ENCODE data around the gene DCLK2. TPM values are rescaled to one million over a fixed set of nuclear protein-coding genes. Genes with fewer than 3 reads are reported as not detected.

Gene DCLK2
- total RNA-seq, 1 donor from 2014 or later, result 7.3 TPM

- Histone ChIP-seq H3K9ac (ENCODE audit: low read depth in 1 of 3, low read length in 3 of 3) (no peak overlapping the region), H3K27me3 (ENCODE audit: control insufficient read depth in 3 of 3, insufficient read depth in 3 of 3, low read length in 3 of 3) (no peaks in the 10 kb centered on the region), H3K27ac (ENCODE audit: low read depth, low read length) (no peak overlapping the region), H3K4me1 (ENCODE audit: control insufficient read depth in 3 of 3, insufficient read depth in 3 of 3, low read length in 3 of 3) (peaks cover 0 to 2% (median 0%) of the 10 kb centered on the region in 3 donors), H3K36me3 (ENCODE audit: control insufficient read depth in 3 of 3, insufficient read depth in 3 of 3, low read length in 3 of 3) (no peaks in the 10 kb centered on the region), H3K4me3 (ENCODE audit: low read length in 3 of 3) (no peak overlapping the region), H3K9me3 (ENCODE audit: control insufficient read depth in 3 of 3, low read length in 3 of 3) (no peaks in the 10 kb centered on the region)
Measured at GRCh38 chr4:150067859-150068258, 10.4 kb upstream of the DCLK2 start.

- Histone ChIP-seq H3K9me3 (ENCODE audit: control insufficient read depth in 3 of 3, low read length in 3 of 3) (no peaks in the 10 kb centered on the region), H3K4me3 (ENCODE audit: low read length in 3 of 3) (no peak overlapping the region), H3K9ac (ENCODE audit: low read depth in 1 of 3, low read length in 3 of 3) (no peak overlapping the region), H3K4me1 (ENCODE audit: control insufficient read depth in 3 of 3, insufficient read depth in 3 of 3, low read length in 3 of 3) (peaks cover 0 to 2% (median 0%) of the 10 kb centered on the region in 3 donors), H3K27me3 (ENCODE audit: control insufficient read depth in 3 of 3, insufficient read depth in 3 of 3, low read length in 3 of 3) (no peaks in the 10 kb centered on the region), H3K36me3 (ENCODE audit: control insufficient read depth in 3 of 3, insufficient read depth in 3 of 3, low read length in 3 of 3) (no peaks in the 10 kb centered on the region), H3K27ac (ENCODE audit: low read depth, low read length) (no peak overlapping the region)
Measured at GRCh38 chr4:150068300-150068960, 9.8 kb upstream of the DCLK2 start.

GRCh38 chr4:150069353-150069752 is 8.9 kb upstream of the DCLK2 start:
- Histone ChIP-seq H3K27ac (ENCODE audit: low read depth, low read length) (no peak overlapping the region), H3K36me3 (ENCODE audit: control insufficient read depth in 3 of 3, insufficient read depth in 3 of 3, low read length in 3 of 3) (no peaks in the 10 kb centered on the region), H3K9me3 (ENCODE audit: control insufficient read depth in 3 of 3, low read length in 3 of 3) (no peaks in the 10 kb centered on the region), H3K27me3 (ENCODE audit: control insufficient read depth in 3 of 3, insufficient read depth in 3 of 3, low read length in 3 of 3) (no peaks in the 10 kb centered on the region), H3K9ac (ENCODE audit: low read depth in 1 of 3, low read length in 3 of 3) (no peak overlapping the region), H3K4me1 (ENCODE audit: control insufficient read depth in 3 of 3, insufficient read depth in 3 of 3, low read length in 3 of 3) (no peaks in the 10 kb centered on the region), H3K4me3 (ENCODE audit: low read length in 3 of 3) (no peak overlapping the region)

GRCh38 chr4:150070464-150071170 is 7.6 kb upstream of the DCLK2 start:
- Histone ChIP-seq H3K27ac (ENCODE audit: low read depth, low read length) (no peak overlapping the region), H3K4me1 (ENCODE audit: control insufficient read depth in 3 of 3, insufficient read depth in 3 of 3, low read length in 3 of 3) (no peaks in the 10 kb centered on the region), H3K4me3 (ENCODE audit: low read length in 3 of 3) (no peak overlapping the region), H3K36me3 (ENCODE audit: control insufficient read depth in 3 of 3, insufficient read depth in 3 of 3, low read length in 3 of 3) (no peaks in the 10 kb centered on the region), H3K9ac (ENCODE audit: low read depth in 1 of 3, low read length in 3 of 3) (no peak overlapping the region), H3K27me3 (ENCODE audit: control insufficient read depth in 3 of 3, insufficient read depth in 3 of 3, low read length in 3 of 3) (no peaks in the 10 kb centered on the region), H3K9me3 (ENCODE audit: control insufficient read depth in 3 of 3, low read length in 3 of 3) (no peaks in the 10 kb centered on the region)

- Histone ChIP-seq H3K27me3 (ENCODE audit: control insufficient read depth in 3 of 3, insufficient read depth in 3 of 3, low read length in 3 of 3) (peaks cover 0 to 3% (median 0%) of the 10 kb centered on the region in 3 donors), H3K27ac (ENCODE audit: low read depth, low read length) (no peak overlapping the region), H3K4me1 (ENCODE audit: control insufficient read depth in 3 of 3, insufficient read depth in 3 of 3, low read length in 3 of 3) (no peaks in the 10 kb centered on the region), H3K9me3 (ENCODE audit: control insufficient read depth in 3 of 3, low read length in 3 of 3) (no peaks in the 10 kb centered on the region), H3K9ac (ENCODE audit: low read depth in 1 of 3, low read length in 3 of 3) (no peak overlapping the region), H3K36me3 (ENCODE audit: control insufficient read depth in 3 of 3, insufficient read depth in 3 of 3, low read length in 3 of 3) (no peaks in the 10 kb centered on the region), H3K4me3 (ENCODE audit: low read length in 3 of 3) (no peak overlapping the region)
Measured at GRCh38 chr4:150072471-150072870, 5.8 kb upstream of the DCLK2 start.

GRCh38 chr4:150072906-150073714 is 5.1 kb upstream of the DCLK2 start:
- H3K9me3 ChIP-seq (ENCODE audit: control insufficient read depth in 3 of 3, low read length in 3 of 3), result no peaks in the 10 kb centered on the region
- H3K27me3 ChIP-seq (ENCODE audit: control insufficient read depth in 3 of 3, insufficient read depth in 3 of 3, low read length in 3 of 3), result peaks cover 0 to 3% (median 0%) of the 10 kb centered on the region in 3 donors
- H3K36me3 ChIP-seq (ENCODE audit: control insufficient read depth in 3 of 3, insufficient read depth in 3 of 3, low read length in 3 of 3), result no peaks in the 10 kb centered on the region
- peaks cover 0 to 5% (median 2%) of the 10 kb centered on the region in 3 donors for H3K4me1 ChIP-seq (ENCODE audit: control insufficient read depth in 3 of 3, insufficient read depth in 3 of 3, low read length in 3 of 3)
- H3K4me3 ChIP-seq (ENCODE audit: low read length in 3 of 3), result no peak overlapping the region
- H3K27ac ChIP-seq (ENCODE audit: low read depth, low read length), result no peak overlapping the region
- no peak overlapping the region for H3K9ac ChIP-seq (ENCODE audit: low read depth in 1 of 3, low read length in 3 of 3)

- Histone ChIP-seq H3K4me1 (ENCODE audit: control insufficient read depth in 3 of 3, insufficient read depth in 3 of 3, low read length in 3 of 3) (peaks cover 4 to 7% (median 5%) of the 10 kb centered on the region in 3 donors), H3K9ac (ENCODE audit: low read depth in 1 of 3, low read length in 3 of 3) (no peak overlapping the region), H3K9me3 (ENCODE audit: control insufficient read depth in 3 of 3, low read length in 3 of 3) (no peaks in the 10 kb centered on the region), H3K27ac (ENCODE audit: low read depth, low read length) (no peak overlapping the region), H3K36me3 (ENCODE audit: control insufficient read depth in 3 of 3, insufficient read depth in 3 of 3, low read length in 3 of 3) (no peaks in the 10 kb centered on the region), H3K4me3 (ENCODE audit: low read length in 3 of 3) (no peak overlapping the region), H3K27me3 (ENCODE audit: control insufficient read depth in 3 of 3, insufficient read depth in 3 of 3, low read length in 3 of 3) (peaks cover 0 to 8% (median 2%) of the 10 kb centered on the region in 3 donors)
Measured at GRCh38 chr4:150074064-150074463, 4.2 kb upstream of the DCLK2 start.

- H3K4me1 ChIP-seq (ENCODE audit: control insufficient read depth in 3 of 3, insufficient read depth in 3 of 3, low read length in 3 of 3), result peaks cover 8 to 11% (median 10%) of the 10 kb centered on the region in 3 donors
- peak overlapping the region; percentile 45 to 70 (median 69) for H3K4me3 ChIP-seq (ENCODE audit: low read length in 3 of 3)
- H3K9ac ChIP-seq (ENCODE audit: low read depth in 1 of 3, low read length in 3 of 3), result peak overlapping the region; percentile 40 to 70 (median 51)
- no peaks in the 10 kb centered on the region for H3K9me3 ChIP-seq (ENCODE audit: control insufficient read depth in 3 of 3, low read length in 3 of 3)
- peaks cover 0 to 8% (median 4%) of the 10 kb centered on the region in 3 donors for H3K27me3 ChIP-seq (ENCODE audit: control insufficient read depth in 3 of 3, insufficient read depth in 3 of 3, low read length in 3 of 3)
- no peaks in the 10 kb centered on the region for H3K36me3 ChIP-seq (ENCODE audit: control insufficient read depth in 3 of 3, insufficient read depth in 3 of 3, low read length in 3 of 3)
- H3K27ac ChIP-seq (ENCODE audit: low read depth, low read length), result peak overlapping the region; percentile 34
Measured at GRCh38 chr4:150078579-150079080, 385 bp downstream of the DCLK2 start.

- Histone ChIP-seq H3K4me1 (ENCODE audit: control insufficient read depth in 3 of 3, insufficient read depth in 3 of 3, low read length in 3 of 3) (peaks cover 8 to 11% (median 10%) of the 10 kb centered on the region in 3 donors), H3K9ac (ENCODE audit: low read depth in 1 of 3, low read length in 3 of 3) (peak overlapping the region; percentile 40 to 70 (median 51)), H3K36me3 (ENCODE audit: control insufficient read depth in 3 of 3, insufficient read depth in 3 of 3, low read length in 3 of 3) (no peaks in the 10 kb centered on the region), H3K27me3 (ENCODE audit: control insufficient read depth in 3 of 3, insufficient read depth in 3 of 3, low read length in 3 of 3) (peaks cover 0 to 8% (median 4%) of the 10 kb centered on the region in 3 donors), H3K4me3 (ENCODE audit: low read length in 3 of 3) (peak overlapping the region; percentile 45 to 70 (median 69)), H3K27ac (ENCODE audit: low read depth, low read length) (no peak overlapping the region), H3K9me3 (ENCODE audit: control insufficient read depth in 3 of 3, low read length in 3 of 3) (no peaks in the 10 kb centered on the region)
Measured at GRCh38 chr4:150079081-150079581, 886 bp downstream of the DCLK2 start.
